HepG2 (cell line): ENCODE data around the gene BRPF1. TPM values are rescaled to one million over a fixed set of nuclear protein-coding genes. Genes with fewer than 3 reads are reported as not detected.

Experiments used
- ATAC-seq: fragments of 200-7000 bp; cut with Tn5 transposase; 3 replicates; pipeline ENCODE4 v1.9.1; 2020; ENCODE audit warnings: mild to moderate bottlenecking, moderate library complexity
- Bru-seq: library from RNA; stranded (reverse); fragments of 400-500 nt; gene quantifications from one replicate; lab custom pipeline; 2021; lab: Mats Ljungman, UMichigan
- BruChase-seq, 2 experiments: library from RNA; stranded (reverse); fragments of 400-500 nt; gene quantifications; one replicate each; lab custom pipeline; 2021; lab: Mats Ljungman, UMichigan
- BruUV-seq: library from RNA; stranded (reverse); fragments of 400-500 nt; replicated peaks from 2 replicates; lab custom pipeline; 2021; lab: Mats Ljungman, UMichigan
- CTCF ChIA-PET: fragments of 300-600 bp; formaldehyde crosslinking; extraction: SDS; loops from one replicate; lab custom pipeline; 2021; ENCODE audit warnings: low total read pairs, inconsistent platforms, low intra/inter-chr PET ratio; lab: Yijun Ruan, JAX
- POLR2A ChIA-PET: fragments of 350-600 bp; sonication (Branson Sonifier 250); formaldehyde crosslinking; loops from one replicate; lab custom pipeline; 2020; ENCODE audit warnings: antibody characterized with exemption, inconsistent platforms; lab: Yijun Ruan, JAX
- DNase-seq: peaks from one replicate; pipeline ENCODE4 v3.0.0-alpha.2; 2015; ENCODE audit warnings: low spot score
- FAIRE-seq: peaks from 3 replicates; lab custom pipeline; 2011; peaks lifted over from hg19 to GRCh38; lab: Jason Lieb, UNC
- H2AFZ ChIP-seq: one replicate; pipeline ENCODE4 v1.6.1; 2011; ENCODE audit warnings: low read length, inconsistent platforms
- H3K27ac ChIP-seq: fragments of 300-600 bp; 3 replicates; pipeline ENCODE4 v1.8.0; 2011; ENCODE audit warnings: mixed run types, mild to moderate bottlenecking, mixed read lengths, low read length, inconsistent platforms; ENCODE audit not compliant: insufficient read depth; ENCODE audit errors: extremely low read length
- H3K27me3 ChIP-seq, 2 experiments: fragments of 200-600 bp in 1 of 2; 2 replicates in 1 of 2; 3 replicates in 1 of 2; pipeline versions ENCODE4 v1.6.0 to v1.8.0; 2011; ENCODE audit warnings: low read length in 2 of 2, mild to moderate bottlenecking in 2 of 2, moderate library complexity in 2 of 2, inconsistent platforms in 1 of 2; ENCODE audit not compliant: insufficient read depth in 2 of 2, control insufficient read depth in 1 of 2
- H3K36me3 ChIP-seq, 2 experiments: fragments of 200-600 bp in 1 of 2; replicated peaks in 1 of 2; 2 replicates in 1 of 2; 3 replicates in 1 of 2; pipeline versions ENCODE4 v1.5.1 to v1.8.0; 2011; ENCODE audit warnings: low read length in 2 of 2, inconsistent platforms in 1 of 2; ENCODE audit not compliant: insufficient read depth in 2 of 2, control insufficient read depth in 1 of 2
- H3K4me1 ChIP-seq: 2 replicates; pipeline ENCODE4 v1.5.1; 2012; ENCODE audit warnings: low read length, inconsistent platforms; ENCODE audit not compliant: insufficient read depth
- H3K4me2 ChIP-seq: 2 replicates; pipeline ENCODE4 v1.6.0; 2011; ENCODE audit warnings: low read depth, low read length, inconsistent platforms
- H3K4me3 ChIP-seq, 3 experiments: fragments of 200-600 bp in 1 of 3; sonication (generic), shearing (Covaris generic) in 1 of 3; replicated peaks in 1 of 3; 2 replicates each; pipeline ENCODE4 v1.5.1; 2011 to 2016; ENCODE audit warnings: low read length in 3 of 3, inconsistent platforms in 2 of 3, low read depth in 2 of 3, mild to moderate bottlenecking in 2 of 3, control low read depth in 1 of 3, mixed read lengths in 1 of 3; ENCODE audit not compliant: insufficient read depth in 1 of 3
- H3K79me2 ChIP-seq: one replicate; pipeline ENCODE4 v1.6.1; 2011; ENCODE audit warnings: low read length, inconsistent platforms; ENCODE audit not compliant: insufficient read depth
- H3K9ac ChIP-seq: 2 replicates; pipeline ENCODE4 v1.6.0; 2011; ENCODE audit warnings: mild to moderate bottlenecking, low read depth, low read length, inconsistent platforms; ENCODE audit not compliant: insufficient read depth
- H3K9me3 ChIP-seq: 2 replicates; pipeline ENCODE4 v1.5.1; 2012; ENCODE audit warnings: mild to moderate bottlenecking, low read length
- H4K20me1 ChIP-seq: 2 replicates; pipeline ENCODE4 v1.6.0; 2011; ENCODE audit warnings: inconsistent platforms, mild to moderate bottlenecking, low read length, moderate library complexity; ENCODE audit not compliant: insufficient read depth
- BHLHE40 ChIP-seq: IDR thresholded peaks from 2 replicates; pipeline ENCODE4 v1.6.1; 2011; ENCODE audit warnings: low read length, improper control_type of control experiment
- DNMT1 ChIP-seq: sonication (generic); formaldehyde crosslinking; IDR thresholded peaks from 2 replicates; pipeline ENCODE4 v1.5.1; 2020; ENCODE audit warnings: mild to moderate bottlenecking, missing genetic modification reagents
- HHEX ChIP-seq: IDR thresholded peaks from 2 replicates; pipeline ENCODE4 v1.6.1; 2016; ENCODE audit warnings: control low read depth
- HIVEP1 ChIP-seq: sonication (generic); formaldehyde crosslinking; IDR thresholded peaks from 2 replicates; pipeline ENCODE4 v1.4.0; 2020; ENCODE audit warnings: mild to moderate bottlenecking, missing genetic modification reagents
- NR2C2 ChIP-seq: sonication (generic); formaldehyde crosslinking; IDR thresholded peaks from 2 replicates; pipeline ENCODE4 v1.4.0; 2020; ENCODE audit warnings: missing genetic modification reagents, mild to moderate bottlenecking, moderate library complexity, borderline replicate concordance
- RBFOX2 ChIP-seq: fragments of 200-400 bp; formaldehyde crosslinking; IDR thresholded peaks from 2 replicates; pipeline ENCODE4 v1.6.1; 2017; ENCODE audit warnings: low read depth, mild to moderate bottlenecking, low read length
- ZMYM3 ChIP-seq: sonication (generic); formaldehyde crosslinking; IDR thresholded peaks from 2 replicates; pipeline ENCODE4 v1.5.1; 2020; ENCODE audit warnings: mild to moderate bottlenecking, missing genetic modification reagents
- ZNF251 ChIP-seq: sonication (generic); formaldehyde crosslinking; IDR thresholded peaks from 2 replicates; pipeline ENCODE4 v1.9.0; 2021; ENCODE audit warnings: mild to moderate bottlenecking, missing genetic modification reagents
- WGBS: methylation state at CpG from one replicate; pipeline ENCODE4 v1.1.6; 2017; ENCODE audit warnings: low lambda C conversion rate; 5-methylcytosine and 5-hydroxymethylcytosine counted together
- in situ Hi-C: cut with HindIII; loops from 2 replicates; pipeline ENCODE4 v1.10.0; 2017; ENCODE audit warnings: low pct_unique_long_range_greater_than_20kb; ENCODE audit not compliant: extremely low pct_ligation_motif_present
- intact Hi-C: fragments of 100-400 bp; cut with micrococcal nuclease; formaldehyde crosslinking; loops from one replicate; pipeline ENCODE4 v1.10.0; 2022; ENCODE audit not compliant: unreplicated experiment
- long read RNA-seq, 2 experiments: library from RNA in 1 of 2; library from polyadenylated mRNA in 1 of 2; stranded (forward) in 1 of 2; unstranded in 1 of 2; transcript quantifications; one replicate each; pipeline ENCODE4 v2.0.0, GENCODE V29; 2019 to 2022
- polyA minus RNA-seq, 3 experiments: library from RNA; depleted of rRNA, polyadenylated mRNA; stranded (reverse); fragments of >200 nt; gene quantifications; 2 replicates each; pipeline ENCODE4 v1.2.3, GENCODE V29; 2011; ENCODE audit warnings: low replicate concordance in 1 of 3
- polyA plus RNA-seq, 8 experiments: library from polyadenylated mRNA; depleted of rRNA in 3 of 8; stranded (reverse) in 7 of 8; unstranded in 1 of 8; fragments of >200 nt; fragmentation: Illumina TruSeq in 4 of 8; extraction: Trizol in 4 of 8; gene quantifications; 2 replicates each; pipeline versions ENCODE4 v1.2.1 to v1.2.3, GENCODE V29; 2011 to 2016; ENCODE audit warnings: low read depth in 4 of 8, missing spikeins in 1 of 8, mixed read lengths in 1 of 8; ENCODE audit not compliant: insufficient read depth in 1 of 8
- total RNA-seq, 5 experiments: library from RNA; depleted of rRNA; stranded (reverse); fragments of >200 nt; fragmentation: Illumina TruSeq; extraction: Trizol; gene quantifications; 2 replicates each; pipeline ENCODE4 v1.2.3, GENCODE V29; 2016; ENCODE audit warnings: low read depth in 1 of 5
- TF ChIP-seq, protein P1 (sequence below): sonication (generic); formaldehyde crosslinking; IDR thresholded peaks from 2 replicates; pipeline ENCODE4 v1.4.0; 2020; ENCODE audit warnings: missing genetic modification reagents, mild to moderate bottlenecking, borderline replicate concordance
- TF ChIP-seq, protein P2 (sequence below): sonication (generic); formaldehyde crosslinking; IDR thresholded peaks from 2 replicates; pipeline ENCODE4 v1.4.0; 2020; ENCODE audit warnings: missing genetic modification reagents

Gene BRPF1, protein sequence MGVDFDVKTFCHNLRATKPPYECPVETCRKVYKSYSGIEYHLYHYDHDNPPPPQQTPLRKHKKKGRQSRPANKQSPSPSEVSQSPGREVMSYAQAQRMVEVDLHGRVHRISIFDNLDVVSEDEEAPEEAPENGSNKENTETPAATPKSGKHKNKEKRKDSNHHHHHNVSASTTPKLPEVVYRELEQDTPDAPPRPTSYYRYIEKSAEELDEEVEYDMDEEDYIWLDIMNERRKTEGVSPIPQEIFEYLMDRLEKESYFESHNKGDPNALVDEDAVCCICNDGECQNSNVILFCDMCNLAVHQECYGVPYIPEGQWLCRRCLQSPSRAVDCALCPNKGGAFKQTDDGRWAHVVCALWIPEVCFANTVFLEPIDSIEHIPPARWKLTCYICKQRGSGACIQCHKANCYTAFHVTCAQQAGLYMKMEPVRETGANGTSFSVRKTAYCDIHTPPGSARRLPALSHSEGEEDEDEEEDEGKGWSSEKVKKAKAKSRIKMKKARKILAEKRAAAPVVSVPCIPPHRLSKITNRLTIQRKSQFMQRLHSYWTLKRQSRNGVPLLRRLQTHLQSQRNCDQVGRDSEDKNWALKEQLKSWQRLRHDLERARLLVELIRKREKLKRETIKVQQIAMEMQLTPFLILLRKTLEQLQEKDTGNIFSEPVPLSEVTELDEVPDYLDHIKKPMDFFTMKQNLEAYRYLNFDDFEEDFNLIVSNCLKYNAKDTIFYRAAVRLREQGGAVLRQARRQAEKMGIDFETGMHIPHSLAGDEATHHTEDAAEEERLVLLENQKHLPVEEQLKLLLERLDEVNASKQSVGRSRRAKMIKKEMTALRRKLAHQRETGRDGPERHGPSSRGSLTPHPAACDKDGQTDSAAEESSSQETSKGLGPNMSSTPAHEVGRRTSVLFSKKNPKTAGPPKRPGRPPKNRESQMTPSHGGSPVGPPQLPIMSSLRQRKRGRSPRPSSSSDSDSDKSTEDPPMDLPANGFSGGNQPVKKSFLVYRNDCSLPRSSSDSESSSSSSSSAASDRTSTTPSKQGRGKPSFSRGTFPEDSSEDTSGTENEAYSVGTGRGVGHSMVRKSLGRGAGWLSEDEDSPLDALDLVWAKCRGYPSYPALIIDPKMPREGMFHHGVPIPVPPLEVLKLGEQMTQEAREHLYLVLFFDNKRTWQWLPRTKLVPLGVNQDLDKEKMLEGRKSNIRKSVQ (N-terminal part only)
- 7.5 and 10.0 TPM in 2 replicates for total RNA-seq (2016; rRNA removed; fragmentation: Illumina TruSeq; extraction: Trizol)
- total RNA-seq (2016; cell fraction: cytosol; rRNA removed; fragmentation: Illumina TruSeq; extraction: Trizol; ENCODE audit: low read depth), result 1.9 and 2.6 TPM in 2 replicates
- total RNA-seq (2016; cell fraction: insoluble cytoplasmic fraction; rRNA removed; fragmentation: Illumina TruSeq; extraction: Trizol), result 6.6 and 9.5 TPM in 2 replicates
- 4.2 and 4.4 TPM in 2 replicates for total RNA-seq (2016; cell fraction: membrane; rRNA removed; fragmentation: Illumina TruSeq; extraction: Trizol)
- 11.3 and 13.7 TPM in 2 replicates for total RNA-seq (2016; cell fraction: nucleus; rRNA removed; fragmentation: Illumina TruSeq; extraction: Trizol)
- polyA plus RNA-seq (2011; rRNA removed), result 7.3 and 7.4 TPM in 2 replicates
- 4.3 and 5.0 TPM in 2 replicates for polyA plus RNA-seq (2011; cell fraction: cytosol; rRNA removed)
- 26.1 and 36.3 TPM in 2 replicates for polyA plus RNA-seq (2011; cell fraction: nucleus; rRNA removed)
- 6.0 and 6.8 TPM in 2 replicates for polyA plus RNA-seq (2012)
- polyA plus RNA-seq (2016; cell fraction: cytosol; fragmentation: Illumina TruSeq; extraction: Trizol; ENCODE audit: low read depth), result 0.49 and 0.61 TPM in 2 replicates
- polyA plus RNA-seq (2016; cell fraction: insoluble cytoplasmic fraction; fragmentation: Illumina TruSeq; extraction: Trizol; ENCODE audit: low read depth), result 6.7 and 7.2 TPM in 2 replicates
- 1.5 and 1.6 TPM in 2 replicates for polyA plus RNA-seq (2016; cell fraction: membrane; fragmentation: Illumina TruSeq; extraction: Trizol; ENCODE audit: low read depth)
- 29.3 and 31.8 TPM in 2 replicates for polyA plus RNA-seq (2016; cell fraction: nucleus; fragmentation: Illumina TruSeq; extraction: Trizol; ENCODE audit: insufficient read depth, low read depth)
- polyA minus RNA-seq (2011; rRNA and poly(A)+ RNA removed; ENCODE audit: low replicate concordance), result 9.9 and 28.6 TPM in 2 replicates
- polyA minus RNA-seq (2011; cell fraction: cytosol; rRNA and poly(A)+ RNA removed), result 3.2 and 6.0 TPM in 2 replicates
- polyA minus RNA-seq (2011; cell fraction: nucleus; rRNA and poly(A)+ RNA removed), result 12.9 and 15.8 TPM in 2 replicates
- Bru-seq, nascent RNA, result percentile 73 among the genes with signal in this experiment
- BruChase-seq, experiment 1, labeled RNA remaining after a 6-hour chase, result percentile 82 among the genes with signal in this experiment
- BruChase-seq, experiment 2, labeled RNA remaining after a 2-hour chase, result percentile 81 among the genes with signal in this experiment
- long read RNA-seq, experiment 1, partial matches to known transcripts, result 2 of 3 reads
- long read RNA-seq, experiment 1, other reads (novel, unspliced or antisense), result 1 of 3 reads
- long read RNA-seq, experiment 2, full-length matches to known transcripts, result 2 of 15 reads
- long read RNA-seq, experiment 2, partial matches to known transcripts, result 6 of 15 reads
- long read RNA-seq, experiment 2, other reads (novel, unspliced or antisense), result 7 of 15 reads

DNA sequence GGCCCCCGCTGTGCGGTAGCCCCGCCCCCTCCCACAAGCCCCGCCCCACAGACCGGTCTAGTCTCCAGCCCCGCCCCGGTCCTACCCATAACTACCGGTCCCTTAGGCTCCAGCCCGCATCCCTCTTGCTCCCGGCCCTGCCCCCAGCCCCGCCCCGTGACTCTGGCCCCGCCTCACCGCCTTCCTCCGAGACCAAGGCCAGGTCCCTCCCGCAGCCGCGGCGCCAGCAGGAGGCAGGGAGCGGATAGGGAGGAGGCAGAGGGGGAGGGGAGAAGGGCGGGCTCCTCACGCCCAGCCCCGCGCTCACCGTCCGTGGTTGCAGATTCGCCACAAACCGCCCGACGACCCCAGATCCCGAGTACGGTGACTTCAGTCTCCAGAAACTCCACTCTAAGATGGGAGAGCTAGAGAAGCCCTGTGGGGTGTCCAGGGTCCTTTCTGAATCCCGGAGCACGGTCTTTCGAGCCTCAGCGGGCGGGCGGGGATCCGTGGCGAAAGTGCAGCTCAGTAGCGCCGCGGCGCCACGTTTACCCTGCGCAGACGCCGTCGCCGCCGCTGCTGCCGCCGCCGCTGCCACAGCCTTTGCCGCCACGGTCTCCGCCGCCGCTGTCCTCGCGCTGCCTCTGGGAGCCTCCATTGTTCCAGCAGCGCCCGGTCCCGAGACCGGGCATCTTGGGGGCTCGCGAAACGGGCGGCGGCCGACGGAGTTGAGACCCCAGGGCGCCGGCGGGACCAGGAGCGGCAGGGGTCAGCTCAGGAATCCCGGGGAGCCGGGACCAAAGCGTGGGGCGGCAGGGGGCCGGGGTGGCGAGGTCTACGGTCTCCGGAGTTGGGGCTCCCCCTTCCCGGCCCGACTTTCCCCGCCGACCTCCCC is at the start of gene BRPF1:
Gene BRPF1 (plus strand): TSS at position 530 of the 874 bp plus-strand sequence. CDS start 2,406 bp downstream, outside the sequence.
- DNase-seq, result peak; percentile 95
- H3K27me3 ChIP-seq, result no peaks in the 10 kb centered on the region; a peak in 1 of 5 replicates
- peak within 1 kb of the TSS; percentile 100 for H3K9ac ChIP-seq
- 3% methylated on average over 10 of the region's 88 CpGs for WGBS
- FAIRE-seq, result peak; percentile 76
- H3K27ac ChIP-seq, result peak within 1 kb of the TSS; percentile 99
- H3K9me3 ChIP-seq, result no peaks in the 10 kb centered on the region
- intact Hi-C loops, result loop anchor here (1.0 to 2.0 kb wide), 2 partner anchors 18 to 61 kb away; partner anchors contain the start of genes ARPC4, OGG1 and TADA3
- peaks cover 24% of the 10 kb centered on the region for H3K79me2 ChIP-seq
- peak; percentile 95 for ATAC-seq
- POLR2A ChIA-PET, result interaction anchor here (1.1 to 4.3 kb wide), 6 partner anchors 19 to 410 kb away, joined by 3 to 40 read pairs (median 9); partner anchors contain the start of genes ARPC4, CAMK1, OGG1 and TADA3
- H3K4me3 ChIP-seq, result peak within 1 kb of the TSS; percentile 89 to 99 (median 96)
- H2AFZ ChIP-seq, result peak within 1 kb of the TSS; percentile 85
- in situ Hi-C loops, result no loop called here
- H3K4me1 ChIP-seq, result peaks cover 31% of the 10 kb centered on the region
- H3K4me2 ChIP-seq, result peak within 1 kb of the TSS; percentile 90
- CTCF ChIA-PET, result no interaction called here
- peaks cover 7 to 31% of the 10 kb centered on the region in 2 experiments; a peak in 4 of 5 replicates for H3K36me3 ChIP-seq
- H4K20me1 ChIP-seq, result peaks cover 6% of the 10 kb centered on the region
- no TSS peak for BruUV-seq
- TF ChIP-seq HIVEP1, result 0 out of 2 replicates have a peak, but pooled peaks have one; percentile 30
- no peak for TF ChIP-seq ZMYM3 (CRISPR knock-in tag)
- no peak for TF ChIP-seq ZNF251
- TF ChIP-seq, protein P1, sequence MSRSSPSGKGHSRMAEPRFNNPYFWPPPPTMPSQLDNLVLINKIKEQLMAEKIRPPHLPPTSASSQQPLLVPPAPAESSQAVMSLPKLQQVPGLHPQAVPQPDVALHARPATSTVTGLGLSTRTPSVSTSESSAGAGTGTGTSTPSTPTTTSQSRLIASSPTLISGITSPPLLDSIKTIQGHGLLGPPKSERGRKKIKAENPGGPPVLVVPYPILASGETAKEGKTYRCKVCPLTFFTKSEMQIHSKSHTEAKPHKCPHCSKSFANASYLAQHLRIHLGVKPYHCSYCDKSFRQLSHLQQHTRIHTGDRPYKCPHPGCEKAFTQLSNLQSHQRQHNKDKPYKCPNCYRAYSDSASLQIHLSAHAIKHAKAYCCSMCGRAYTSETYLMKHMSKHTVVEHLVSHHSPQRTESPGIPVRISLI (CRISPR knock-in tag), result no peak
- peak; percentile 60; the same call in 1 of the 2 replicates for TF ChIP-seq NR2C2 (CRISPR knock-in tag)
- TF ChIP-seq, protein P2, sequence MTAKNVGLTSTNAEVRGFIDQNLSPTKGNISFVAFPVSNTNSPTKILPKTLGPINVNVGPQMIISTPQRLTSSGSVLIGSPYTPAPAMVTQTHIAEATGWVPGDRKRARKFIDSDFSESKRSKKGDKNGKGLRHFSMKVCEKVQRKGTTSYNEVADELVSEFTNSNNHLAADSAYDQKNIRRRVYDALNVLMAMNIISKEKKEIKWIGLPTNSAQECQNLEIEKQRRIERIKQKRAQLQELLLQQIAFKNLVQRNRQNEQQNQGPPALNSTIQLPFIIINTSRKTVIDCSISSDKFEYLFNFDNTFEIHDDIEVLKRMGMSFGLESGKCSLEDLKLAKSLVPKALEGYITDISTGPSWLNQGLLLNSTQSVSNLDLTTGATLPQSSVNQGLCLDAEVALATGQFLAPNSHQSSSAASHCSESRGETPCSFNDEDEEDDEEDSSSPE, result peak; percentile 88
- no peak for TF ChIP-seq HHEX (CRISPR knock-in tag)
- no peak for TF ChIP-seq BHLHE40
- TF ChIP-seq RBFOX2, result peak; percentile 83
- TF ChIP-seq DNMT1 (CRISPR knock-in tag), result peak; percentile 83; the same call in 1 of the 2 replicates
